HG03565 (cell line): ENCODE data around the gene S100G.

Experiments
- ATAC-seq: cut with Tn5 transposase; IDR thresholded peaks from one replicate; pipeline ENCODE4 v1.9.1; 2021; ENCODE audit warnings: mild to moderate bottlenecking, moderate library complexity; ENCODE audit not compliant: unreplicated experiment

Gene S100G

DNA sequence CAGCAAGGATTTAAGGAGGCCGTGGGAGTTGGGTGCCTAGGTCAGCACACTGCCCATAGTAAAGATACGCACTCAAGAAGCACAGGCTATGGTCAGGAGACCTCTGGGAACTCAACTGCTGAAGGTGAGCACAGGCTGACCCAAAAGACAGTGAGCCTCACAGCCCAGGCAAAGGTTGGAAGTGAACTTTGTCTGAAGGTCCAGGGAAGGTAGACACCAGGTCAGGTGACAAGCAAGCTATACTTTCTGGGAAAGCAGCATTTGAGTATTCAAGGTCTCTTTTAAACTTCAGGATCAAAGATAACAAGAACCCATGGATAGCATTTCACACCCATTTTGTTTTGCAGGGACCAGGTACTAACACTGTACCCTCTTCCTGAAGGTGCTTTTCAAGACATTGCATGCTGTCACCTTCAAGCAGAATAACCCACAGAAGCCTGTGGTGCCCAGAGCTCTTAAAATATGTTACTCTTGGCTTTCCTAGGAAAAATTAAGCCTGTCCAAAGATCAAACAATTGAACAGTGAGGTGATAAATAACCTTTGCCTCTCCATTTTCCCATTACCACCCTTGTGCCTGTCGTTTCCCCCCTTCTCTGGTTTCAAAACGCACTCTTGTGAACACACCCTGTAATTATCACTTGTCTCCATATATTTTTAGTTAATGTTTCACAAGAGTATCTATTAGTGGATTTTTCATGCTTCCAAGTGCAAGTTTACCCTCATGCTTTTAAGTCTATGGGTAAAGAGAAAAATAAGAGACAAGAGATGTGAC, 3.4 kb upstream of the S100G start:
- ATAC-seq: no peak

- no peak for ATAC-seq
Observed at GRCh38 chrX:16651391-16652024, 1.6 kb downstream of the S100G start.

GRCh38 chrX:16653424-16653823, 3.5 kb downstream of the S100G start:
- ATAC-seq: no peak

DNA sequence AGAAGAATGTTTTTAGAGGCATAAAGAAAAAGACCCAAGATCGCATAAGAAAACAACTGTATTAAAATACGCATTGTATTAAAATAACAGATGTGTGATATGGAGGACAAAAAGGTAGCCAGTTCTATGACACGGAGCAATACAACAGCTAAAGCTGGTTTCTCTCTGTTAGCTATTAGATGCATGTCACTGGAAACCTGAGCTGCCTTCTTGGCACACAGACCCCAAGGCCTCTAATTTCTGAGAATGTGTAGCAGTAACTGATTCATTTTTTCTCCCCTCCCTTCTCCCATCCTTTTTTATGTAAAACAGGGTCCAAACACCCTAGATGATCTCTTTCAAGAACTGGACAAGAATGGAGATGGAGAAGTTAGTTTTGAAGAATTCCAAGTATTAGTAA, 4.1 kb downstream of the S100G start:
- ATAC-seq: no peak

- ATAC-seq: no peak
Observed at GRCh38 chrX:16658284-16658683, 8.3 kb downstream of the S100G start.

DNA sequence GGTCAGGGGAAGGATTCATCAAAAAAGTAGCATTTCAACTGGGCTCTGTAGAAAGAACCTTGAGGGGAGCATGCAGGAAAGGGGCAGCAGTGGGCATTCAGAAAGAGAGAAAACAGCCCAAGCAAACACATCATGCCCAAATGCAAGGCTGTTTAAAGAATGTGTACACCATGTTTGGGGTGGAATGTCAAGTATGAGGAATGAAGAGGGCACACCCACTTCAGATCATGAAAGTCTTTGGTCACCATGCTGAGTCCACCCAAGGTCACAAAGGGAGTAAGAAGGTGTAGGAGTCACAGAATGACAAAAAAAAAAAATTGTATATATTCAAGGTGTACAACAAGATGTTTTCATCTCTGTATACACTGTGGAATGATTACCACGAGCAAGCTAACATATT, 9.4 kb downstream of the S100G start:
- no peak for ATAC-seq

- ATAC-seq: no peak
Observed at GRCh38 chrX:16661495-16661894, 11.5 kb downstream of the S100G start.

DNA sequence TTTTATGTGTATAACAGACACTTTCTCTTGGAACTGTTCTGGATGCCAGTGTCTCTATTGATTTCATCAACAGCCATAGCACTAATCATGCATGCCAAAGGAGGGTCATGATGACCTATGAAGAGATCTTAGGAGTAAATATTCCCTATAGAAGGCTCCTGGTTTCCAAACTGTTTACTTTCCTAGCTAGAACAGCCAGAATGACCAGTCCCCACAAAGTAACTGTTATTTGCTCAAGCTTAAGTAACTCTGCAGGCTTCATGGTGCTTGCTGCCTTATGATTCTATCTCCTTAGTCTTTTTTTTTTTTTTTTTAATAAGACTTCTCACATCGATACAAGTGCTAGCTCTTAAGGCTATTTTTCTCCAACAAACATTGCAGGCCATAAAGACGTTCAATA, 12.4 kb downstream of the S100G start:
- no peak for ATAC-seq

DNA sequence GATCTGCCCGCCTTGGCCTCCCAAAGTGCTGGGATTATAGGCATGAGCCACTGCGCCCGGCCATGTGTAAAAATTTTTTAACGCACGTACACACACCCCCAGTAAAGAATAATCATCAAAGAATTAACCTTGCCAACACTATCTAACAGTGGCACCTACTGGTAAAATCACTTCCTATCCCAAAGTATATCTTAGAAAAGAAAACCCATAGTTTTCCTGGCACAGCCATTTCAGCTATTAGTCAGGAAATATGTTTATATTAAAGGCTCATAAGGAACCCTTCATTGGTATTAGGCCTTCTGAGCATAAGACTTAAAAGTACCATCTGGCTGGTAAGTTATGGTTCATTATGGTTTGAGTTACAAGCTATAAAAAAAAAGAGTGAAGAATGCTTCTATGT, 14.1 kb downstream of the S100G start:
- no peak for ATAC-seq

DNA sequence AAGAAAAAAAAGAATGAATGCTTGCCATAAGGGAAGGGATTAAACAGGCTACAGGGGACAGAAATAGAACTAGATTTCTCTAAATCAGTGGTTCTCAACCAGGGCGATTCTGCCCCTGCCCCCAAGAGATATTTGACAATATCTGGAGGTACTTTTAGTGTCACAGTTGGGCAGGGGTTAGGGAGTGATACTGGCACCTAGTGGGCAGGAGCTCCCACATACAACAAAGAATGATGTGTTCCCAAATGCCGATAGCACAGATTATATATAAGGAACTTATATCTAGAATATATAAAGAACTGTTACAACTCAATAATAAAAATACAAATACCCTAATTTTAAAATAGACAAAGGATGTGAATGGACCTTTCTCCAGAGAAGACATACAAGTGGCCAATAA, 14.7 kb downstream of the S100G start:
- no peak for ATAC-seq

DNA sequence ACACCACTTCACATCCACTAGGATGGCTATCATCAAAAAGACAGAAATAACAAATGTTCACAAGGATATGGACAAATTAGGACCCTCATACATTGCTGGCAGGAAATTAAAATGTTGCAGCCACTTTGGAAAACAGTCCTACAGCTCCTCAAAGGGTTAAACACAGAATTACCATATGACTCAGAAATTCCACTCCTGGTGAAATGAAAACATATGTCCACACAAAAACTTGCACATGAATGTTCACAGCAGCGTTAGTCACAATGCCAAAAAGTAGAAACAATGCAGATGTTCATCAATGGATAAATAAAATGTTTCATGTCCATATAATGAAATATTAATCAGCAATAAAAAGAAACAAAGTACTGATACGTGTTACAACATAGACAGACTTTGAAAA, 15.1 kb downstream of the S100G start:
- no peak for ATAC-seq

- no peak for ATAC-seq
Observed at GRCh38 chrX:16666541-16666940, 16.6 kb downstream of the S100G start.

DNA sequence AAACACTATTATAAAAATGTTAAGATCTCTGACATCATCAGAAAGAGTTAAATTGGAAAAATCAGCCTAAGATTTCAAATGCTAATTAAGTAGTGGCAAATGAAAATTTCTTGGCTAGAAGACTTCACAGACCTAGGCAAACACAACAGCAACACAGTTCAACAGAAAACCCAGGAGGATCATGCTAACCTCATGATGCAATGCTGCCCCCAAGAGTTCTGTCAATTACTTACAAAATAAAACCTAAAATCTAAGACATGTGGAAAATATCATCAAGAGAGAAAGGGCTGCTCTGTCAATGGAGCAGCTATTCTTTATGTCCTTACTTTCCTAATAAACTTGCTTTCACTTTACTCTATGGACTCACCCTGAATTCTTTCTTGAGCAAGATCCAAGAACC, 21.0 kb downstream of the S100G start:
- no peak for ATAC-seq

DNA sequence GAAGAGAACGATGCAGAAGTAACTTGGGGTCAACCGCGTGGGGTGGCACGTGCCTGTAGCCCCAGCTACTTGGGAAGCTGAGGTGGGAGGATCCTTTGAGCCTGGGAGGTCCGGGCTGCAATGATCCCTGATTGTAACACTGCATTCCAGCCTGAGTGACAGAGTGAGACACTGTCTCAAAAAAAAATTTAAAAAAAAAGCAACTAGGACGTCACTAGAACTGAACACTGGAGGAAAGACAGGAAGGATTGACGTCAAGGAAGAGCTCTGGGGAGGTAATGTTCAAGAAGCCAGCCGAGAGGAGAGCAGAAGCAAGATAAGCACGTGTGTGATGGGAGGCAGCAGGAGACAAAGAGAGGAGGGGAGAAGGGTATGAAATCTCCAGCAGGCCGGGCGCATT, 28.7 kb downstream of the S100G start:
- no peak for ATAC-seq

DNA sequence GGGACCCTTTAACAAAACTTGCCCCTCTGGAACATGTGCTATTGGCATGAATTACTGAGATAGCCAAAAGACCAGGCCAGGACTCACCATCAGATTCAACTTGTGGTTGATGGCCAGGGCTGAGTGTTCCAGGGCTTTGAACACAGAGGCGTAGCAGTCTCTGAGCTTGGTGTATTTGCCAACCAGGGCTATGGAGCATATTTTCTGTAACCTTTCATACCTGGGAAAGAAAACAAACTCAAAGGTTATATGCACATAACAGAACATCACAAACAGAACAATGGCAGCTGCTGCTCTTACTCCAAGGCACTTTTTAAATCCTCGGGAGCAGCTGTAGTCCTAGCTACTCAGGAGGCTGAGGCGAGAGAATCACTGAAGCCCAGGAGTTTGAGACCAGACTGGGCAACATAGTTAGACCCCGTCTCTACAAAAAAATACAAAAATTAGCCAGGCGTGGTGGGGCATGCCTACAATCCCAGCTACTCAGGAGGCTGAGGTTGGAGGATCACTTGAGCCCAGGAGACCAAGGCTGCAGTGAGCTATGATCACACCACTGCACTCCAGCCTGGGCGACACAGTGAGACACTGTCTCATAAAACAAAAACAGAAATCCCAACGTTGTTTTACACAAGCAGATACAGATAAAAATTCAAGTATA, 33.2 kb downstream of the S100G start:
- no peak for ATAC-seq

DNA sequence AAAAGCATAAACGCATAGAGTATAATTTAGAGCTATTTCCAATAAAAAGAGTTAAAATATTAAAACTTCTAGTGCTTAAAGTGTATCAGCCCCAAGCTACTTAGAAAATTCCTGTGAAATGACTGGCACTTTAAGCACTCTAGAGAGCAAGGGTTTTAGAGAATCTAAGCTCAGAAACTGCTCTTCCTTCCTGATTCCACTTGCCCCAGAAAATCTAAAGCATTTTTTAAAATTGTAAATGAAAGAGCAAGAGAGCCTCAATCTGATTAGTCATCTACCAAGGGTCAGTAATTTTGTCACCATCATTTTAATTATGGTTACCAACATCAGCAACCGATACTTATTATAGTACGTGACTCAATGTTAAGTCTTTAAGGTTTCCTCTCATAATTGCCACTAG, 37.6 kb downstream of the S100G start:
- ATAC-seq: no peak

DNA sequence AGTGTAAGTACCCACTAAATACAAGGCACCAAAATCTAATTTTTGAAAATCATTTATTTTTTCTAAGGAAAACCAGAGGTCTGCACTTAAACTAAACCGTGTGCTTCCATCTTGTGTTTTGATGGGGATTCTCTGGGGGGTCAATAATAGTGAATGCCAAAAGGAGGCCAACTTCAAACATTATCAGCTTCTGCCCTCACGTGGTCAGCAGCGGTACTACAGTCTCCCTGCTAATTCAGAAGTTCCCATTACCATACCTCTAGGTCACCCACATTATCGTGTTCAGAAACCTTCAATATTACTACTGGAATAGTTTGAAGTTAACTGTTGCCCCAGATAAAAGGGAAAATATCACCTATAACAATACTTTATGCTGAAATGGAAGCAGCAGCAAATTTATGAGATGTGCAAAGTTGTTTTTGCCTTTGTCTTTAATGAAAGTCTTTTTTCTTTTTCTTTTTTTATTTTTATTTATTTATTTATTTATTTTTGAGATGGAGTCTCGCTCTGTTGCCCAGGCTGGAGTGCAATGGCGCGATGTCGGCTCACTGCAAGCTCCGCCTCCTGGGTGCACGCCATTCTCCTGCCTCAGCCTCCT, 45.2 kb downstream of the S100G start:
- no peak for ATAC-seq

DNA sequence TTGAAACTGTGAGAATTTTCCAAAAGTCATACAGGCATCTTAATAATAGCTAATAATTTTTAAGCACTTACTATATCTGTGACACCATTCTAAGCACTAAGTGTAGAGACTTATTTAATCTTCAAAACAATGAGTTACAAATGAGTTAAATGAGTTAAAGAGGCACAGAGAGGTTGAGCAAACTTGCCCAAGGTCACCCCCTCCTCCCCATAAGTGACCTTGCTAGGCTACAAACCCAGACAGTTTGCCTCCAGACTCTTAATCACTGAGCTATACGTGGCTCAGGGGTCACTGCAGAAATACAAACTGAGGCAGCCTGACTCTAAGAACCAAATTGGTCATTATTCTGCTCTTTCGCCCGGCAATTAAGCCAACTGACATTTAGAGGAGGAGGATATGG, 47.0 kb downstream of the S100G start:
- no peak for ATAC-seq

GRCh38 chrX:16699389-16699788, 49.4 kb downstream of the S100G start:
- ATAC-seq: no peak

DNA sequence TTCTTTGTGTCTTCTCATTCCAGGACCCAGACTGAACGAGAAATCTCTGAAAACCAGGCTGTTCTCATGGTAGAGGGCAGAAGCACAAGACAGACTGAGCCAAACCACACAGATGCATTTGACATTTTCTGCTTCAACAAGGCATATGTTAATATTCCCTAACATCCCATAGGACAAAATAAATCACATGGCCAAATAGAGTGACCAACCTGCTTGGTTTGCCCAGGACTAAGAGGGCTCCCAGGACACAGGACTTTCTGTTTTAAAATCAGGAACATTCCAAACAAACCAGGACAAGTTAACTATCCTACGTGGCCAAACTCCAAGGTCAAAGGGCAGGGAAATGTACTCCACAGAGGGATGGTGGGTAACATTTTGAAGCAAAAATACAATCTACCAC, 50.8 kb downstream of the S100G start:
- no peak for ATAC-seq

DNA sequence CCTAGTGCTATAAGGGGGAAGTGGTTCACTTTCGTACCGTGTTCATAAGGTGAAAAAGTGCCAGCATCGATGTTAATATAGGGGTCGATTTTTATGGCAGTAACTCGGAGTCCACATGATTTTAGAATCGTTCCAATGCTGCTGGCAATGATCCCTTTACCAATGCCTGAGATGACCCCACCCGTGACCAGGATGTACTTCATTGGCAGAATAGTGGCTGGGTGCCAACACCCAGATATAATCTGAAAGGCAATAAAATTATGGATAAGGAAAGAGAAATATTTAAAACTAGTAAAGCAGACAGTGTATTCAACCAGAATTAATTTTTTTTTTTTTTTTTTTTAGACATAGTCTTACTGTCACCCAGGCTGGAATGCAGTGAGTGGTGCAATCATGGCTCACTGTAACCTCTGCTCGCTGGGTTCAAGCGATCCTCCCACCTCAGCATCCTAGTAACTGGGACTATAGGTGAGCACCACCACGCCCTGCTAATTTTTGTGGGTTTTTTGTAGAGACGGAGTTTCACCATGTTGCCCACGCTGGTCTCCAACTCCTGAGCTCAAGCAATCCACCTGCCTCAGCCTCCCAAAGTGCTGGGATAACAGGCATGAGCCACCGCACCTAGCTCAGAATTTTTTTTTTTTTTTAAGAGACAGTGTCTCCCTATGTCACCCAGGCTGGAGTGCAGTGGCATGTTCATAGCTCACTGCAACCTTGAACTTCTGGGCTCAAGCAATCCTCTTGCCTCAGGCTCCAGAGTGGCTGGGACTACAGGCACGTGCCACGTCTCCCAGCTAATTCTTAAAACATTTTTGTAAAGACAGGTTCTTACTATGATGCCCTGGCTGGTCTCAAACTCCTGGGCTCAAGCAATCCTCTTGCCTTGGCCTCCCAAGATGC, 53.0 kb downstream of the S100G start:
- no peak for ATAC-seq
